CD14-positive monocyte (primary cell): ENCODE data around the gene APOBEC3H. TPM values are rescaled to one million over a fixed set of nuclear protein-coding genes. Genes with fewer than 3 reads are reported as not detected.

ENCODE experiments used
- DNase-seq, 3 donors: peaks; one replicate each; pipeline ENCODE4 v3.0.0-alpha.2; 2011 to 2022
- H2AFZ ChIP-seq: 2 replicates; pipeline ENCODE4 v1.6.0; 2012; ENCODE audit warnings: mild to moderate bottlenecking, low read depth, low read length, inconsistent platforms; ENCODE audit not compliant: insufficient read depth, poor library complexity, severe bottlenecking
- H3K27ac ChIP-seq, 2 donors: 1 replicate in 1 of 2; 2 replicates in 1 of 2; pipeline ENCODE4 v1.5.1; 2012 to 2013; ENCODE audit warnings: low read length in 2 of 2, control low read depth in 1 of 2, inconsistent platforms in 1 of 2, low read depth in 1 of 2, mild to moderate bottlenecking in 1 of 2
- H3K27me3 ChIP-seq, 2 donors: one replicate each; pipeline versions ENCODE4 v1.6.0 to v1.6.1; 2011 to 2013; ENCODE audit warnings: low read length in 2 of 2; ENCODE audit not compliant: control insufficient read depth in 2 of 2, insufficient read depth in 2 of 2
- H3K36me3 ChIP-seq, 2 donors: replicated peaks in 1 of 2; 1 replicate in 1 of 2; 2 replicates in 1 of 2; pipeline versions ENCODE4 v1.5.1 to v1.6.1; 2012 to 2013; ENCODE audit warnings: low read length in 2 of 2, control low read depth in 1 of 2, inconsistent platforms in 1 of 2, mild to moderate bottlenecking in 1 of 2; ENCODE audit not compliant: insufficient read depth in 2 of 2, control insufficient read depth in 1 of 2
- H3K4me1 ChIP-seq, 2 donors: 1 replicate in 1 of 2; 2 replicates in 1 of 2; pipeline versions ENCODE4 v1.5.1 to v1.6.1; 2012 to 2013; ENCODE audit warnings: low read length in 2 of 2, control low read depth in 1 of 2, inconsistent platforms in 1 of 2, mild to moderate bottlenecking in 1 of 2, moderate library complexity in 1 of 2; ENCODE audit not compliant: insufficient read depth in 2 of 2, control insufficient read depth in 1 of 2
- H3K4me2 ChIP-seq: replicated peaks from 2 replicates; pipeline ENCODE3; 2012; ENCODE audit warnings: low read length, moderate library complexity, mild to moderate bottlenecking; ENCODE audit not compliant: poor library complexity, severe bottlenecking; ENCODE audit errors: extremely low read depth
- H3K4me3 ChIP-seq, 3 experiments: fragments of 200-600 bp in 1 of 3; sonication (generic) in 1 of 3; replicated peaks in 1 of 3; 1 replicate in 2 of 3; 2 replicates in 1 of 3; pipeline ENCODE4 v1.5.1; 2011 to 2013; ENCODE audit warnings: low read length in 3 of 3, mild to moderate bottlenecking in 3 of 3, control low read depth in 2 of 3, low read depth in 2 of 3, inconsistent platforms in 1 of 3, moderate library complexity in 1 of 3
- H3K79me2 ChIP-seq: 2 replicates; pipeline ENCODE4 v1.6.0; 2012; ENCODE audit warnings: mild to moderate bottlenecking, control low read depth, inconsistent platforms, low read length, moderate library complexity; ENCODE audit not compliant: insufficient read depth
- H3K9ac ChIP-seq: 2 replicates; pipeline ENCODE4 v1.6.0; 2017; ENCODE audit warnings: low read length, mild to moderate bottlenecking; ENCODE audit not compliant: insufficient read depth, poor library complexity, severe bottlenecking
- H3K9me3 ChIP-seq, 2 donors: replicated peaks in 1 of 2; 1 replicate in 1 of 2; 2 replicates in 1 of 2; pipeline versions ENCODE4 v1.5.1 to v1.6.1; 2012 to 2013; ENCODE audit warnings: low read length in 2 of 2, control low read depth in 1 of 2; ENCODE audit not compliant: control insufficient read depth in 1 of 2, insufficient read depth in 1 of 2
- H4K20me1 ChIP-seq: 2 replicates; pipeline ENCODE4 v1.6.0; 2012; ENCODE audit warnings: mild to moderate bottlenecking, low read length, control low read depth, moderate library complexity; ENCODE audit not compliant: insufficient read depth
- H3K27ac Mint-ChIP-seq, 7 donors: one replicate each; pipeline ENCODE4 v1.8.0; 2020; ENCODE audit warnings: mild to moderate bottlenecking in 7 of 7, mixed read lengths in 7 of 7, moderate library complexity in 6 of 7, inconsistent platforms in 2 of 7
- H3K27me3 Mint-ChIP-seq, 3 donors: one replicate each; pipeline ENCODE4 v1.8.0; 2021 to 2022; ENCODE audit warnings: low read depth in 3 of 3, mild to moderate bottlenecking in 3 of 3, mixed read lengths in 3 of 3, moderate library complexity in 3 of 3, inconsistent platforms in 1 of 3
- H3K36me3 Mint-ChIP-seq, 2 donors: one replicate each; pipeline ENCODE4 v1.8.0; 2020; ENCODE audit warnings: mixed read lengths in 2 of 2, inconsistent platforms in 1 of 2, mild to moderate bottlenecking in 1 of 2
- H3K4me1 Mint-ChIP-seq: one replicate; pipeline ENCODE4 v1.8.0; 2020; ENCODE audit warnings: mild to moderate bottlenecking, mixed read lengths
- H3K4me3 Mint-ChIP-seq, 2 donors: one replicate each; pipeline ENCODE4 v1.8.0; 2020; ENCODE audit warnings: mild to moderate bottlenecking in 2 of 2, mixed read lengths in 2 of 2, moderate library complexity in 1 of 2
- H3K9me3 Mint-ChIP-seq, 7 donors: one replicate each; pipeline ENCODE4 v1.8.0; 2020 to 2022; ENCODE audit warnings: mixed read lengths in 7 of 7, mild to moderate bottlenecking in 6 of 7, moderate library complexity in 6 of 7, inconsistent platforms in 2 of 7
- CTCF ChIP-seq: fragments of 200-600 bp; IDR thresholded peaks from one replicate; pipeline ENCODE4 v1.8.0; 2022; ENCODE audit warnings: antibody characterized with exemption, mild to moderate bottlenecking
- WGBS: methylation state at CpG from one replicate; pipeline ENCODE4 v1.1.5; 2013; ENCODE audit warnings: missing lambda C conversion rate; ENCODE audit not compliant: insufficient coverage; 5-methylcytosine and 5-hydroxymethylcytosine counted together
- intact Hi-C, 2 donors: fragments of 100-400 bp; cut with micrococcal nuclease; formaldehyde crosslinking; loops; one replicate each; pipeline versions ENCODE4 v1.15.0 to v1.15.1; 2023
- polyA plus RNA-seq, 3 donors: library from polyadenylated mRNA; depleted of rRNA in 1 of 3; unstranded in 2 of 3; stranded (reverse) in 1 of 3; fragments of 300-500 nt in 2 of 3; fragments of >200 nt in 1 of 3; fragmentation: Illumina TruSeq in 2 of 3; gene quantifications; 1 replicate in 2 of 3; 2 replicates in 1 of 3; pipeline ENCODE4 v1.2.3, GENCODE V29; 2012 to 2021

The APOBEC3H gene
- polyA plus RNA-seq, 3 donors = 0.28 TPM; not detected in 2

DNA sequence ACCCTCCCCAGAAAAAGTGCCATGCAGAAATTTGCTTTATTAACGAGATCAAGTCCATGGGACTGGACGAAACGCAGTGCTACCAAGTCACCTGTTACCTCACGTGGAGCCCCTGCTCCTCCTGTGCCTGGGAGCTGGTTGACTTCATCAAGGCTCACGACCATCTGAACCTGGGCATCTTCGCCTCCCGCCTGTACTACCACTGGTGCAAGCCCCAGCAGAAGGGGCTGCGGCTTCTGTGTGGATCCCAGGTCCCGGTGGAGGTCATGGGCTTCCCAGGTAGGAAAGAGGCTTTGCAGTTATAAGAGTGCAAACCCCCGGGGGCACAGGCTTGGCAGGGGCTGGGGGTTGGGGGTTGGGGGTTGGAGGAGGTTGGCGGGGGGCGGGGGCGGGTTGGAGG is 4.2 kb downstream of the APOBEC3H start:
- Mint-ChIP-seq H3K27ac (no peak overlapping the region), H3K9me3 (no peaks in the 10 kb centered on the region), H3K4me3 (no peak overlapping the region), H3K27me3 (peaks cover 0 to 3% (median 2%) of the 10 kb centered on the region in 3 donors), H3K36me3 (no peaks in the 10 kb centered on the region), H3K4me1 (peaks cover 11% of the 10 kb centered on the region)
- Histone ChIP-seq H3K4me2 (no peak overlapping the region), H3K4me1 (peaks cover 9 to 11% of the 10 kb centered on the region in 2 donors), H4K20me1 (no peaks in the 10 kb centered on the region), H3K27ac (no peak overlapping the region), H2AFZ (no peak overlapping the region), H3K36me3 (no peaks in the 10 kb centered on the region), H3K79me2 (no peaks in the 10 kb centered on the region), H3K9ac (no peak overlapping the region), H3K9me3 (no peaks in the 10 kb centered on the region), H3K27me3 (no peaks in the 10 kb centered on the region), H3K4me3 (no peak overlapping the region)
- TF ChIP-seq CTCF = no peak
- intact Hi-C loops = no loop called here
- DNase-seq = no peak
- WGBS = 98% methylated on average over 7 of the region's 13 CpGs

GRCh38 chr22:39103431-39103830 is 6.4 kb downstream of the APOBEC3H start:
- no CpG with 5 or more reads among the region's 2 CpGs for WGBS
- TF ChIP-seq CTCF = no peak
- H3K36me3 Mint-ChIP-seq = no peaks in the 10 kb centered on the region
- peaks cover 0 to 3% (median 2%) of the 10 kb centered on the region in 3 donors for H3K27me3 Mint-ChIP-seq
- Histone ChIP-seq H3K9ac (no peak overlapping the region), H3K9me3 (no peaks in the 10 kb centered on the region), H3K4me2 (no peak overlapping the region), H3K4me3 (no peak overlapping the region), H3K27me3 (no peaks in the 10 kb centered on the region), H3K36me3 (no peaks in the 10 kb centered on the region), H3K79me2 (no peaks in the 10 kb centered on the region), H3K4me1 (no peaks in the 10 kb centered on the region), H2AFZ (no peak overlapping the region), H3K27ac (no peak overlapping the region), H4K20me1 (no peaks in the 10 kb centered on the region)
- no peaks in the 10 kb centered on the region for H3K4me1 Mint-ChIP-seq
- no peaks in the 10 kb centered on the region for H3K9me3 Mint-ChIP-seq
- intact Hi-C loops = no loop called here
- no peak for DNase-seq
- no peak overlapping the region for H3K4me3 Mint-ChIP-seq
- no peak overlapping the region for H3K27ac Mint-ChIP-seq
